Heart left ventricle (tissue), 16 donors: ENCODE results near the gene SPTY2D1. TPM values are rescaled to one million over a fixed set of nuclear protein-coding genes. Genes with fewer than 3 reads are reported as not detected.
"Not testable (repeated sequence)": the region's sequence is repeated elsewhere in the genome, so short reads cannot be mapped to it uniquely, and the experiment has no call there.

ENCODE experiments used
- ATAC-seq, 4 donors: fragments of 200-7000 bp; cut with Tn5 transposase; one replicate each; pipeline ENCODE4 v1.9.1; 2020 to 2022; ENCODE audit warnings: moderate library complexity in 4 of 4, mild to moderate bottlenecking in 3 of 4, moderate number of reproducible peaks in 1 of 4
- DNase-seq, 5 donors: peaks; one replicate each; pipeline ENCODE4 v3.0.0-alpha.2; 2020
- H3K27ac ChIP-seq, 12 donors: fragments of 200-600 bp; sonication (generic) in 4 of 12; one replicate each; pipeline versions ENCODE4 v1.5.0 to v1.8.0; 2016 to 2022; ENCODE audit warnings: mild to moderate bottlenecking in 2 of 12
- H3K27me3 ChIP-seq, 9 donors: fragments of 200-600 bp; sonication (generic) in 2 of 9; one replicate each; pipeline versions ENCODE4 v1.5.1 to v1.8.0; 2016 to 2022; ENCODE audit warnings: mild to moderate bottlenecking in 3 of 9
- H3K36me3 ChIP-seq, 9 donors: fragments of 200-600 bp; sonication (generic) in 2 of 9; one replicate each; pipeline versions ENCODE4 v1.5.0 to v1.8.0; 2018 to 2022; ENCODE audit warnings: mild to moderate bottlenecking in 2 of 9
- H3K4me1 ChIP-seq, 12 donors: fragments of 200-600 bp; sonication (generic) in 4 of 12; one replicate each; pipeline versions ENCODE4 v1.5.0 to v1.8.0; 2016 to 2022; ENCODE audit warnings: mild to moderate bottlenecking in 3 of 12
- H3K4me3 ChIP-seq, 12 donors: fragments of 200-600 bp; sonication (generic) in 4 of 12; one replicate each; pipeline versions ENCODE4 v1.5.0 to v1.8.0; 2017 to 2022; ENCODE audit warnings: mild to moderate bottlenecking in 9 of 12, moderate library complexity in 4 of 12
- H3K9me3 ChIP-seq, 12 donors: fragments of 200-600 bp; sonication (generic) in 4 of 12; one replicate each; pipeline versions ENCODE4 v1.5.0 to v1.8.0; 2016 to 2022; ENCODE audit warnings: mild to moderate bottlenecking in 1 of 12
- POLR2A ChIP-seq, 2 donors: fragments of 450-650 bp; IDR thresholded peaks; one replicate each; pipeline ENCODE4 v1.6.1; 2017; ENCODE audit warnings: antibody characterized with exemption in 2 of 2, mild to moderate bottlenecking in 2 of 2, moderate library complexity in 2 of 2
- WGBS, 4 donors: extraction: QIAGEN DNeasy Blood & Tissue Kit in 2 of 4; methylation state at CpG; one replicate each; pipeline versions ENCODE4 v1.1.5 to v1.1.7; 2013 to 2018; 5-methylcytosine and 5-hydroxymethylcytosine counted together
- intact Hi-C, 10 donors: fragments of 100-400 bp; cut with DNase I; formaldehyde crosslinking; loops; one replicate each; pipeline versions ENCODE4 v1.11.1 to v1.14.2; 2022
- long read RNA-seq, 3 donors: library from polyadenylated mRNA; unstranded; transcript quantifications; one replicate each; pipeline ENCODE4 v2.0.0, GENCODE V29; 2020 to 2021
- polyA plus RNA-seq, 2 donors: library from polyadenylated mRNA; stranded (reverse); fragments of 200-250 nt; gene quantifications; one replicate each; pipeline ENCODE4 v1.2.3, GENCODE V29; 2013
- total RNA-seq, 9 donors: library from RNA; depleted of rRNA in 2 of 9; stranded (reverse); fragments of >200 nt in 2 of 9; fragmentation: NEBNext Ultra II Directional in 3 of 9; extraction: Animal tissue kit (Norgen Biotek cat#: 25700) in 3 of 9; gene quantifications; one replicate each; pipeline versions ENCODE4 v1.1.0 to v1.2.4, GENCODE V29; 2016 to 2023
- TF ChIP-seq, protein P1 (sequence below), 12 donors: fragments of 200-600 bp; sonication (generic) in 4 of 12; IDR thresholded peaks; one replicate each; pipeline versions ENCODE4 v1.5.0 to v1.8.0; 2018 to 2022; ENCODE audit warnings: antibody characterized with exemption in 12 of 12, mild to moderate bottlenecking in 5 of 12
- donor health status: ischemic (EF 13 %, LVEDD 7.1; RV severe dilation, severe dysfunction).
- donor health status: healthy with polysubstance abuse.
- donor health status: DM: no; HTN: yes; CAD: no.
- donor health status: DM: no; HTN: no; CAD: no.
- donor health status: ischemic (EF 25% LVEDD 6.9; RV normal size, moderate dysfunction).
- donor health status: ischemic (EF 25% LVEDD 5.7; RV mildly dilated, moderate dysfunction).
- donor health status: healthy.
- donor health status: DM: yes; HTN: yes; CAD: no.
- donor health status: ischemic (EF 35%, LVEDD 5.7; RV mildly dilated, moderate dysfunction).
- donor health status: nonischemic (EF 11% LVEDD 7.7; RV severe dilation, severe dysfunction).
- donor health status: DM: yes; HTN: yes; CAD: no.
- donor health status: PGD.
- donor health status: ischemic (EF 29% LVEDD 5.4; RV normal size, mild dysfunction).
- donor health status: nonischemic (EF 23%, LVEDD 6.1; RV moderate dilation, normal function).

The SPTY2D1 gene, protein sequence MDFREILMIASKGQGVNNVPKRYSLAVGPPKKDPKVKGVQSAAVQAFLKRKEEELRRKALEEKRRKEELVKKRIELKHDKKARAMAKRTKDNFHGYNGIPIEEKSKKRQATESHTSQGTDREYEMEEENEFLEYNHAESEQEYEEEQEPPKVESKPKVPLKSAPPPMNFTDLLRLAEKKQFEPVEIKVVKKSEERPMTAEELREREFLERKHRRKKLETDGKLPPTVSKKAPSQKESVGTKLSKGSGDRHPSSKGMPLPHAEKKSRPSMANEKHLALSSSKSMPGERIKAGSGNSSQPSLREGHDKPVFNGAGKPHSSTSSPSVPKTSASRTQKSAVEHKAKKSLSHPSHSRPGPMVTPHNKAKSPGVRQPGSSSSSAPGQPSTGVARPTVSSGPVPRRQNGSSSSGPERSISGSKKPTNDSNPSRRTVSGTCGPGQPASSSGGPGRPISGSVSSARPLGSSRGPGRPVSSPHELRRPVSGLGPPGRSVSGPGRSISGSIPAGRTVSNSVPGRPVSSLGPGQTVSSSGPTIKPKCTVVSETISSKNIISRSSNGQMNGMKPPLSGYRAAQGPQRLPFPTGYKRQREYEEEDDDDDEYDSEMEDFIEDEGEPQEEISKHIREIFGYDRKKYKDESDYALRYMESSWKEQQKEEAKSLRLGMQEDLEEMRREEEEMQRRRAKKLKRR
- total RNA-seq (10 to 100 TPM in 6 of 9 donors, 1 to 10 TPM in 3; 8.2 to 13.3 (median 11.4) TPM), polyA plus RNA-seq (1 to 10 TPM; 1.7 to 9.1 TPM)
- long read RNA-seq, donor 1, full-length matches to known transcripts = 8 of 17 reads
- long read RNA-seq, donor 1, partial matches to known transcripts = 2 of 17 reads
- long read RNA-seq, donor 1, other reads (novel, unspliced or antisense) = 7 of 17 reads
- long read RNA-seq, donor 2, full-length matches to known transcripts = 6 of 13 reads
- long read RNA-seq, donor 2, partial matches to known transcripts = 0 of 13 reads
- long read RNA-seq, donor 2, other reads (novel, unspliced or antisense) = 7 of 13 reads
- long read RNA-seq, donor 3, full-length matches to known transcripts = 7 of 10 reads
- long read RNA-seq, donor 3, partial matches to known transcripts = 1 of 10 reads
- long read RNA-seq, donor 3, other reads (novel, unspliced or antisense) = 2 of 10 reads

DNA sequence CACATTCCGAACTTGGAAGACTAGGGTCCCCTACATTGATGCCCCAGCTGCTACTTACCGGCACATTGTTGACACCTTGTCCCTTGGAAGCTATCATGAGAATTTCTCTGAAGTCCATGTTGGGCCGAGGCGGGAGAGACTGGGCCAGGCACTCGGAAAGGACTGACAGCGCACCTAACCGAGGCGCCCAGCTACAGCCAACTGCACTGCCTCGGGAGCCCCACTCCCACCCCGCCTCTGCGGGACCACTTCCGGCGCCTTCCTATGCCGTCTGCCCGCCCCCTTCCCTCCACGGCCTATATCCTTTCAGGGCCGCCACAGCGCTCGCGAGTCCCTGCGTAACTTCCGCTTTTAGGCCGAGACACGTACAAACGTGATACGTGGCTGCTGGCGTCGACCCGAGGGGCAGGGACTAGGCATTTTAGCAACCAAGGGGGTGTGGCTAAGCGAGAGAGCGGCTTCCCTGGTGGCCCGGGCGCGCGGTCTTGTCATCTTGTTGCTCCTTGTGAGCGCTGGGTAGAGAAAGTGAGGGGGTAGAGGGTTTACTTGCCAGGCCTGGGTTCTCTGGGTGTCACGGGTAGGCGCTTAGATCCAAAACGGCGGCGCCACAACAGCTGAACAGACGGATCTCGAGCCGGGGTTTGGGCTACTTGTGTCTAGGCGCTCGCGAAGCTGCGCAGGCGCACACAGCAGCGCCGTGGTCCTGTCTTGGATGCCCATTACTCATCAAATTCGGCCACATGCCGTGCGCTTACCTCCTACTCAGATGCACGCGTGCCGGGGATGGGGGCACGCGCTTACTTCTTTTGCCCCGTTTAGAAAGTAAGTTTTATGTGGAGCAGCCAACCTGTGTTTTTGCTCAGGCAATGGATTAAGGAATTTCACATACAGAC is at the start of gene SPTY2D1:
Gene SPTY2D1, minus strand, starts transcription at position 203 of the 893 bp plus-strand sequence. Its CDS starts 85 bp downstream, at position 118.
- H3K9me3 ChIP-seq = peaks cover 0 to 4% (median 0%) of the 10 kb centered on the region in 12 donors
- peak; percentile 99 to 100 (median 99) for ATAC-seq
- 0% methylated on average over 47 to 60 of the region's 60 CpGs for WGBS, 4 donors

DNA sequence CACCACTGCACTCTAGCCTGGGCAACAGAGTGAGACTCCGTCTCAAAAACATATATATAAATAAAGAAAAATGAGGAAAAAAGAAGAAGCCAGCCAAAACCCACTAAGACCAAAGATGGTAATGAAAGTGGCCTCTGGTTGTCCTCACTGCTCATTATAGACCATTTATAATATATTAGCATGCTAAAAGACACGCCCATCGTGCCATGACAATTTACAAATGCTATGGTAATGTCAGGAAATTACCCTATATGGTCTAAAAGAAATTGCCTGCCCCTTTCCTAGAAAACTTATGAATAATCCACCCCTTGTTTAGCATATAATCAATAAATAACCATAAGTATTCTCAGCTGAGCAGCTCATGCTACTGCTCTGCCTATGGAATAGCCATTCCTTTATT is 48.3 kb upstream of the SPTY2D1 start:
- TF ChIP-seq, protein P1, sequence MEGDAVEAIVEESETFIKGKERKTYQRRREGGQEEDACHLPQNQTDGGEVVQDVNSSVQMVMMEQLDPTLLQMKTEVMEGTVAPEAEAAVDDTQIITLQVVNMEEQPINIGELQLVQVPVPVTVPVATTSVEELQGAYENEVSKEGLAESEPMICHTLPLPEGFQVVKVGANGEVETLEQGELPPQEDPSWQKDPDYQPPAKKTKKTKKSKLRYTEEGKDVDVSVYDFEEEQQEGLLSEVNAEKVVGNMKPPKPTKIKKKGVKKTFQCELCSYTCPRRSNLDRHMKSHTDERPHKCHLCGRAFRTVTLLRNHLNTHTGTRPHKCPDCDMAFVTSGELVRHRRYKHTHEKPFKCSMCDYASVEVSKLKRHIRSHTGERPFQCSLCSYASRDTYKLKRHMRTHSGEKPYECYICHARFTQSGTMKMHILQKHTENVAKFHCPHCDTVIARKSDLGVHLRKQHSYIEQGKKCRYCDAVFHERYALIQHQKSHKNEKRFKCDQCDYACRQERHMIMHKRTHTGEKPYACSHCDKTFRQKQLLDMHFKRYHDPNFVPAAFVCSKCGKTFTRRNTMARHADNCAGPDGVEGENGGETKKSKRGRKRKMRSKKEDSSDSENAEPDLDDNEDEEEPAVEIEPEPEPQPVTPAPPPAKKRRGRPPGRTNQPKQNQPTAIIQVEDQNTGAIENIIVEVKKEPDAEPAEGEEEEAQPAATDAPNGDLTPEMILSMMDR (IDR thresholded peaks at IDR 0.05) = no peak
- TF ChIP-seq POLR2A (IDR thresholded peaks at IDR 0.05) = no peak
- Histone ChIP-seq H3K27ac (no peak overlapping the region), H3K27me3 (no peaks in the 10 kb centered on the region), H3K9me3 (no peaks in the 10 kb centered on the region), H3K4me3 (no peak overlapping the region), H3K4me1 (no peaks in the 10 kb centered on the region), H3K36me3 (no peaks in the 10 kb centered on the region)
- intact Hi-C loops = no loop called here
- DNase-seq = no peak
- 92 to 97% (median 94%) methylated on average over 3 of the region's 3 CpGs for WGBS, 4 donors
- no peak for ATAC-seq

More for the DNA sequence above, at the start of gene SPTY2D1:
- Histone ChIP-seq H3K4me1 (peaks cover 0 to 23% (median 15%) of the 10 kb centered on the region in 12 donors), H3K27ac (peak within 1 kb of the TSS; percentile 89 to 97 (median 94)), H3K36me3 (peaks cover 0 to 6% (median 0%) of the 10 kb centered on the region in 9 donors), H3K4me3 (peak within 1 kb of the TSS; percentile 72 to 99 (median 93)), H3K27me3 (no peaks in the 10 kb centered on the region)
- peak; percentile 99 to 100 (median 99) for DNase-seq
- TF ChIP-seq POLR2A (IDR thresholded peaks at IDR 0.05) = peak; percentile 4 to 89
- TF ChIP-seq, protein P1 (IDR thresholded peaks at IDR 0.05) = peak in 1 of 12 donors; percentile 24
- intact Hi-C loops = loop anchor here (1.0 to 10.0 kb wide), 17 partner anchors 42 to 320 kb away; partner anchors contain the start of genes UEVLD (in 5 of the 10), GTF2H1 (in 4 of the 10), HPS5 (in 4 of the 10) and TMEM86A (in 3 of the 10)

DNA sequence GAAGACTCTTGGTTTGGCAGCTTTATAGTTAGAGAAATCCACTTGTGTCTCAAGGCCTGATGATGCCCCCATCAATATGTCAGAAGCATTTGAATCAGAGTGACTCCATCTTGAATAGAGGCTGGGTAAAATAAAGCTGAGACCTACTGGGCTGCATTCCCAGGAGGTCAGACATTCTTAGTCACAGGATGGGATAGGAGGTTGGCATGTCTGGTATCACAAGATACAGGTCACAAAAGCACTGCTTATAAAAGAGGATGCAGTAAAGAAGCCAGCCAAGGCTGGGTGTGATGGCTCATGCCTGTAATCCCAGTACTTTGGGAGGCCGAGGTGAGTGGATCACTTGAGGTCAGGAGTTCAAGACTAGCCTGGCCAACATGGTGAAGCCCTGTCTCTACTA is 47.8 kb upstream of the SPTY2D1 start:
- H3K4me1 ChIP-seq, H3K27me3 ChIP-seq, ATAC-seq, intact Hi-C loops, H3K36me3 ChIP-seq, H3K27ac ChIP-seq, H3K9me3 ChIP-seq, DNase-seq, H3K4me3 ChIP-seq: not testable (repeated sequence)
- WGBS, 4 donors = 40 to 91% (median 67%) methylated on average over 1 of the region's 1 CpG
